RWPE1 (cell line): Measurements from ENCODE around the gene GPR161.
A peak's percentile ranks its signal among the peaks of the same experiment; 100 is the strongest.
"Not testable (repeated sequence)": the region's sequence is repeated elsewhere in the genome, so short reads cannot be mapped to it uniquely, and the experiment has no call there.

Source experiments
- CTCF ChIA-PET: fragments of 350-600 bp; sonication (Branson Sonifier 250); formaldehyde crosslinking; extraction: SDS; loops from one replicate; lab custom pipeline; 2021; lab: Yijun Ruan, JAX
- POLR2A ChIA-PET: fragments of 400-600 bp; formaldehyde crosslinking; extraction: SDS; loops from one replicate; lab custom pipeline; 2020; ENCODE audit warnings: antibody characterized with exemption; ENCODE audit not compliant: low non-redundant PET; lab: Yijun Ruan, JAX
- DNase-seq: peaks from one replicate; pipeline ENCODE4 v3.0.0; 2012; ENCODE audit warnings: low spot score
- H3K27ac ChIP-seq: fragments of 450-650 bp; 2 replicates; pipeline ENCODE4 v1.5.1; 2017
- CTCF ChIP-seq: fragments of 450-650 bp; conservative IDR thresholded peaks from 2 replicates; pipeline ENCODE4 v1.5.1; 2017; ENCODE audit warnings: low read depth, mild to moderate bottlenecking

Gene GPR161

GRCh38 chr1:168136709-168137514, at the start of gene GPR161:
Gene GPR161, minus strand, starts transcription at chr1:168136930. Its CDS starts 32,080 bp downstream, at chr1:168104850.
- ChIA-PET POLR2A (no interaction called here), CTCF (interaction anchor here (0.5 to 1.3 kb wide), 3 partner anchors 9 to 55 kb away, joined by 3 to 5 read pairs (median 4); no protein-coding TSS in a partner anchor)
- no peak for TF ChIP-seq CTCF
- no peak for DNase-seq
- peak within 1 kb of the TSS; percentile 88 for H3K27ac ChIP-seq

- H3K27ac ChIP-seq = peak overlapping the region; percentile 51
Measured at GRCh38 chr1:168181063-168181720, 44.5 kb upstream of the GPR161 start.

GRCh38 chr1:168180148-168180524, 43.4 kb upstream of the GPR161 start:
- ChIA-PET CTCF (interaction anchor here (0.6 kb wide), 1 partner anchor 94 kb away, joined by 4 read pairs; no protein-coding TSS in a partner anchor), POLR2A (no interaction called here)
- no peak for TF ChIP-seq CTCF
- peak overlapping the region; percentile 95 for H3K27ac ChIP-seq
- DNase-seq = peak; percentile 10

More at GRCh38 chr1:168181063-168181720, 44.5 kb upstream of the GPR161 start:
- CTCF ChIA-PET, POLR2A ChIA-PET, DNase-seq: not testable (repeated sequence)

GRCh38 chr1:168179438-168180147, 42.9 kb upstream of the GPR161 start:
- ChIA-PET CTCF (no interaction called here), POLR2A (interaction anchor here (0.7 kb wide), 1 partner anchor 55 kb away, joined by 3 read pairs; no protein-coding TSS in a partner anchor)
- H3K27ac ChIP-seq = peak overlapping the region; percentile 95
- no peak for TF ChIP-seq CTCF
- peak; percentile 30 for DNase-seq

- peak within 1 kb of the TSS; percentile 95 for H3K27ac ChIP-seq
- peak; percentile 22; the same call in 1 of the 2 replicates for TF ChIP-seq CTCF
- ChIA-PET CTCF (interaction anchor here (0.7 kb wide), 1 partner anchor 49 kb away, joined by 3 read pairs; no protein-coding TSS in a partner anchor), POLR2A (interaction anchor here (0.7 kb wide), 1 partner anchor 56 kb away, joined by 3 read pairs; no protein-coding TSS in a partner anchor)
- peak; percentile 92 for DNase-seq
Measured at GRCh38 chr1:168178638-168179437, 42.1 kb upstream of the GPR161 start, which contains the start of gene TIPRL. Gene TIPRL, plus strand, starts transcription at chr1:168178962. Its CDS starts 116 bp downstream, at chr1:168179078.

- no peak for DNase-seq
- TF ChIP-seq CTCF = no peak
- H3K27ac ChIP-seq = peak overlapping the region; percentile 95
- CTCF ChIA-PET = no interaction called here
- POLR2A ChIA-PET = no interaction called here
Measured at GRCh38 chr1:168178227-168178637, 41.5 kb upstream of the GPR161 start.
